NB4 (cell line): ENCODE measurements around the gene MTA2.

Experiments
- CTCF ChIP-seq: IDR thresholded peaks from one replicate; pipeline ENCODE4 v1.5.1; 2012; ENCODE audit warnings: low read depth, low read length
- MAX ChIP-seq: IDR thresholded peaks from 2 replicates; pipeline ENCODE4 v1.6.1; 2011; ENCODE audit warnings: low read depth, low read length
- POLR2A ChIP-seq: IDR thresholded peaks from 2 replicates; pipeline ENCODE4 v1.6.1; 2011; ENCODE audit warnings: mild to moderate bottlenecking; ENCODE audit not compliant: insufficient read length; ENCODE audit errors: extremely low read depth

DNA sequence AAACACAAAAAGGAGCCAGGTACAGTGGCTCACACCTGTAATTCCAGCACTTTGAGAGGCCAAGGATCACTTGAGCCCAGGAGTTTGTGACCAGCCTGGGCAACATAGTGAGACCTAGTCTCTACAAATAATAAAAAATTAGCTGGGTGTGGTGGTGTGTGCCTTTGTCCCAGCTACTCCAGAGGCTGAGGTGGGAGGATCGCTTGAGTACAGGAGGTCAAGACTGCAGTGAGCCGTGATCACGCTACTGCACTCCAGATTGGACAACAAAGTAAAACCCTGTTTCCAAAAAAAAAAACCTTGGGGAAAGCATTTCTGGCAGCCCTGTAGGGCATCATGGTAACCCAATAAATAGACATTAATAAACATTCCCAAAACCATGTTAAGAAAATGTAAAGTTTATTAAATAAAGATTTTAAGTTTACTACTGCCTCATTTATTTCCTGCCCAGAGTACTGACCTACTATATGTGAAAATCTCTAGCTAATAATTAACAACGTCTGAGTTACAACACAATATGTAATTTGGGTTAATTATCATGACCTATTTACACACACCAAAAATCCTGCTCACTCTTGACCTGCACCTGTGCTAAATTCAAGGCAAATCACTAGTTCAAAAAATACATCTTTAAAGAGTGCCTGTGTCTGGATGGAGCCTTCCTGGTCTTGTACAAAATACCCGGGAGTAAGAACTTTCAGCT, 36.4 kb downstream of the MTA2 start:
- TF ChIP-seq POLR2A (no peak), CTCF (no peak), MAX (no peak)
